ENCODE results near the gene GID8. TPM values are rescaled to one million over a fixed set of nuclear protein-coding genes. Genes with fewer than 3 reads are reported as not detected.
A peak's percentile ranks its signal among the peaks of the same experiment; 100 is the strongest.
"Not testable (repeated sequence)": the region's sequence is repeated elsewhere in the genome, so short reads cannot be mapped to it uniquely, and the experiment has no call there.

GID8 gene
- polyA plus RNA-seq, 1 of the 3 experiments (the other 2 are of a cell fraction), result 18.1 TPM

- no peaks in the 10 kb centered on the region for H3K9me3 ChIP-seq
- peaks cover 12% of the 10 kb centered on the region for H3F3A ChIP-seq (replicated peaks; ENCODE audit: insufficient read depth)
- peak overlapping the region in 1 of 2 experiments; percentile 86; a peak in 2 of 4 replicates for H3K27ac ChIP-seq (ENCODE audit: low read depth in 2 of 2, low read length in 1 of 2)
- H3K79me2 ChIP-seq (ENCODE audit: insufficient read depth), result peaks cover 97% of the 10 kb centered on the region
- H3K4me1 ChIP-seq (ENCODE audit: control insufficient read depth in 1 of 2, insufficient read depth in 2 of 2, low read depth in 1 of 2, low read length in 1 of 2), result peaks cover 26 to 42% of the 10 kb centered on the region in 2 experiments; a peak in 3 of 4 replicates
- peak overlapping the region; percentile 85; the same call in 1 of the 2 replicates for H3K4me2 ChIP-seq
- peaks cover 80% of the 10 kb centered on the region for H4K20me1 ChIP-seq (ENCODE audit: insufficient read depth)
- ChIA-PET POLR2A (no interaction called here), CTCF (interaction anchor here (1.1 to 17.1 kb wide), 4 partner anchors 12 to 28 kb away, joined by 3 to 181 read pairs (median 88); partner anchors contain the start of gene GID8)
- H3K27me3 ChIP-seq (ENCODE audit: insufficient read depth), result no peaks in the 10 kb centered on the region
- H3K9me2 ChIP-seq, result no peaks in the 10 kb centered on the region
- WGBS (ENCODE audit: low lambda C conversion rate), result 91% methylated on average over 13 of the region's 14 CpGs
- DNase-seq, result no peak
- H3K4me3 ChIP-seq (ENCODE audit: low read depth in 2 of 2, low read length in 1 of 2), result no peak overlapping the region
- H3K36me3 ChIP-seq (replicated peaks in 1 of 2; ENCODE audit: control insufficient read depth in 1 of 2, insufficient read depth in 2 of 2, low read length in 1 of 2), result no peaks in the 10 kb centered on the region
- TF ChIP-seq IRF3 (IDR thresholded peaks at IDR 0.05; ENCODE audit: low read depth, low read length) (no peak), TAF1 (IDR thresholded peaks at IDR 0.05; ENCODE audit: borderline replicate concordance, low read depth, low read length) (no peak), MEF2A (IDR thresholded peaks at IDR 0.05; ENCODE audit: borderline replicate concordance, low read depth) (no peak), NRF1 (IDR thresholded peaks at IDR 0.05; ENCODE audit: low read depth, low read length) (no peak), MAX (IDR thresholded peaks at IDR 0.05; ENCODE audit: low read depth) (no peak), GABPA (IDR thresholded peaks at IDR 0.05; ENCODE audit: low read depth) (no peak), EZH2phosphoT487 (IDR thresholded peaks at IDR 0.05; ENCODE audit: borderline replicate concordance, low read depth) (no peak), YY1 (IDR thresholded peaks at IDR 0.05; ENCODE audit: low read depth) (no peak)
- TF ChIP-seq, protein P1, sequence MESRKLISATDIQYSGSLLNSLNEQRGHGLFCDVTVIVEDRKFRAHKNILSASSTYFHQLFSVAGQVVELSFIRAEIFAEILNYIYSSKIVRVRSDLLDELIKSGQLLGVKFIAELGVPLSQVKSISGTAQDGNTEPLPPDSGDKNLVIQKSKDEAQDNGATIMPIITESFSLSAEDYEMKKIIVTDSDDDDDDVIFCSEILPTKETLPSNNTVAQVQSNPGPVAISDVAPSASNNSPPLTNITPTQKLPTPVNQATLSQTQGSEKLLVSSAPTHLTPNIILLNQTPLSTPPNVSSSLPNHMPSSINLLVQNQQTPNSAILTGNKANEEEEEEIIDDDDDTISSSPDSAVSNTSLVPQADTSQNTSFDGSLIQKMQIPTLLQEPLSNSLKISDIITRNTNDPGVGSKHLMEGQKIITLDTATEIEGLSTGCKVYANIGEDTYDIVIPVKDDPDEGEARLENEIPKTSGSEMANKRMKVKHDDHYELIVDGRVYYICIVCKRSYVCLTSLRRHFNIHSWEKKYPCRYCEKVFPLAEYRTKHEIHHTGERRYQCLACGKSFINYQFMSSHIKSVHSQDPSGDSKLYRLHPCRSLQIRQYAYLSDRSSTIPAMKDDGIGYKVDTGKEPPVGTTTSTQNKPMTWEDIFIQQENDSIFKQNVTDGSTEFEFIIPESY (IDR thresholded peaks at IDR 0.05; ENCODE audit: borderline replicate concordance, low read depth), result no peak
- no peak overlapping the region for H3K9ac ChIP-seq
- no peak overlapping the region for H2AFZ ChIP-seq (ENCODE audit: low read depth)
These were observed 15.5 kb upstream of the GID8 start for GRCh38 chr20:62922451-62922921.

DNA sequence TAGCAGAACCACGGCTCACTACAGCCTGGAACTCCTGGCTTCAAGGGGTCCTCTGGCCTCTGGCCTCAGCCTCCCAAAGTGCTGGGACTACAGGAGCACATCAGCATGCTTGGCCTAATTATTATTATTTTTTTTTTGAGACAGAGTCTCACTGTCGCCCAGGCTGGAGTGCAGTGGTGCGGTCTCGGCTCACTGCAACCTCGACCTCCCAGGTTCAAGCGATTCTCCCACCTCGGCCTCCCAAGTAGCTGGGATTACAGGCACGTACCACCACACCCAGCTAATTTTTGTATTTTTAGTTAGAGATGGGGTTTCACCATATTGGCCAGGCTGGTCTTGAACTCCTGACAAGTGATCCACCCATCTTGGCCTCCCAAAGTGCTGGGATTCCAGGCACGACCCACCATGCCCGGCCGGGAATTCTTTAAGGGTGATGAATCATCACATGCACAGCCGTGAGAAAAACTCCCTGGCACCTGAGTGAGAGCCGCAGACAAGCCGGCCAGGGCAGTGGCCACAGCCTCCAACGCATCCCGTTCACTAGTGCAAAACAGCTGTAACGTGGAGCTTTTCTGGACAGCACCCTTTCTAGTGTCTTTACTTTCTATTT is 14.8 kb upstream of the GID8 start:
- H3K9ac ChIP-seq; H3K36me3 ChIP-seq (replicated peaks in 1 of 2; ENCODE audit: control insufficient read depth in 1 of 2, insufficient read depth in 2 of 2, low read length in 1 of 2); H3K27me3 ChIP-seq (ENCODE audit: insufficient read depth); H2AFZ ChIP-seq (ENCODE audit: low read depth); H3K4me3 ChIP-seq (ENCODE audit: low read depth in 2 of 2, low read length in 1 of 2); H3K9me2 ChIP-seq; H3K9me3 ChIP-seq; DNase-seq; POLR2A ChIA-PET: not testable (repeated sequence)
- 60% methylated on average over 17 of the region's 17 CpGs for WGBS (ENCODE audit: low lambda C conversion rate)
- Histone ChIP-seq H3K27ac (ENCODE audit: low read depth in 2 of 2, low read length in 1 of 2) (peak overlapping the region in 1 of 2 experiments; percentile 86; a peak in 2 of 4 replicates), H3K4me2 (peak overlapping the region; percentile 85), H3K79me2 (ENCODE audit: insufficient read depth) (peaks cover 97% of the 10 kb centered on the region), H3F3A (replicated peaks; ENCODE audit: insufficient read depth) (peaks cover 17% of the 10 kb centered on the region), H3K4me1 (ENCODE audit: control insufficient read depth in 1 of 2, insufficient read depth in 2 of 2, low read depth in 1 of 2, low read length in 1 of 2) (peaks cover 26 to 42% of the 10 kb centered on the region in 2 experiments; a peak in 3 of 4 replicates), H4K20me1 (ENCODE audit: insufficient read depth) (peaks cover 73% of the 10 kb centered on the region)
- CTCF ChIA-PET, result interaction anchor here (1.1 to 17.1 kb wide), 4 partner anchors 13 to 29 kb away, joined by 3 to 181 read pairs (median 88); partner anchors contain the start of gene GID8
- TF ChIP-seq TEAD4 (IDR thresholded peaks at IDR 0.05; ENCODE audit: borderline replicate concordance, insufficient read depth) (0 out of 2 replicates have a peak, but pooled peaks have one; percentile 24), FOSL2 (IDR thresholded peaks at IDR 0.05; ENCODE audit: borderline replicate concordance, low read depth) (peak; percentile 48; the same call in 1 of the 2 replicates), JUND (IDR thresholded peaks at IDR 0.05) (peak; percentile 56)

Data from SK-N-SH (cell line).